ENCODE results near the gene KLHL36.

GRCh38 chr16:84605339-84605848 lies 42.9 kb upstream of the KLHL36 start:
- no peak for TF ChIP-seq GABPA (IDR thresholded peaks at IDR 0.05 in 1 of 2, conservative IDR thresholded peaks at IDR 0.05 in 1 of 2)
- TF ChIP-seq, protein P1, sequence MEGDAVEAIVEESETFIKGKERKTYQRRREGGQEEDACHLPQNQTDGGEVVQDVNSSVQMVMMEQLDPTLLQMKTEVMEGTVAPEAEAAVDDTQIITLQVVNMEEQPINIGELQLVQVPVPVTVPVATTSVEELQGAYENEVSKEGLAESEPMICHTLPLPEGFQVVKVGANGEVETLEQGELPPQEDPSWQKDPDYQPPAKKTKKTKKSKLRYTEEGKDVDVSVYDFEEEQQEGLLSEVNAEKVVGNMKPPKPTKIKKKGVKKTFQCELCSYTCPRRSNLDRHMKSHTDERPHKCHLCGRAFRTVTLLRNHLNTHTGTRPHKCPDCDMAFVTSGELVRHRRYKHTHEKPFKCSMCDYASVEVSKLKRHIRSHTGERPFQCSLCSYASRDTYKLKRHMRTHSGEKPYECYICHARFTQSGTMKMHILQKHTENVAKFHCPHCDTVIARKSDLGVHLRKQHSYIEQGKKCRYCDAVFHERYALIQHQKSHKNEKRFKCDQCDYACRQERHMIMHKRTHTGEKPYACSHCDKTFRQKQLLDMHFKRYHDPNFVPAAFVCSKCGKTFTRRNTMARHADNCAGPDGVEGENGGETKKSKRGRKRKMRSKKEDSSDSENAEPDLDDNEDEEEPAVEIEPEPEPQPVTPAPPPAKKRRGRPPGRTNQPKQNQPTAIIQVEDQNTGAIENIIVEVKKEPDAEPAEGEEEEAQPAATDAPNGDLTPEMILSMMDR (IDR thresholded peaks at IDR 0.05; ENCODE audit: low read depth, low read length, missing input control): no peak
- TF ChIP-seq, protein P2, sequence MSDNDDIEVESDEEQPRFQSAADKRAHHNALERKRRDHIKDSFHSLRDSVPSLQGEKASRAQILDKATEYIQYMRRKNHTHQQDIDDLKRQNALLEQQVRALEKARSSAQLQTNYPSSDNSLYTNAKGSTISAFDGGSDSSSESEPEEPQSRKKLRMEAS (IDR thresholded peaks at IDR 0.05): no peak
- no peak for TF ChIP-seq YY1 (IDR thresholded peaks at IDR 0.05)
- TF ChIP-seq TAF1 (conservative IDR thresholded peaks at IDR 0.05): no peak
- no peak for TF ChIP-seq FOXA1 (IDR thresholded peaks at IDR 0.05)
- no peak for TF ChIP-seq ATF3 (IDR thresholded peaks at IDR 0.05)
- TF ChIP-seq NR2F2 (IDR thresholded peaks at IDR 0.05): no peak
- TF ChIP-seq SP1 (IDR thresholded peaks at IDR 0.05): no peak
- TF ChIP-seq RAD21 (IDR thresholded peaks at IDR 0.05): no peak
- TF ChIP-seq RXRA (IDR thresholded peaks at IDR 0.05): no peak
- TF ChIP-seq, protein P3, sequence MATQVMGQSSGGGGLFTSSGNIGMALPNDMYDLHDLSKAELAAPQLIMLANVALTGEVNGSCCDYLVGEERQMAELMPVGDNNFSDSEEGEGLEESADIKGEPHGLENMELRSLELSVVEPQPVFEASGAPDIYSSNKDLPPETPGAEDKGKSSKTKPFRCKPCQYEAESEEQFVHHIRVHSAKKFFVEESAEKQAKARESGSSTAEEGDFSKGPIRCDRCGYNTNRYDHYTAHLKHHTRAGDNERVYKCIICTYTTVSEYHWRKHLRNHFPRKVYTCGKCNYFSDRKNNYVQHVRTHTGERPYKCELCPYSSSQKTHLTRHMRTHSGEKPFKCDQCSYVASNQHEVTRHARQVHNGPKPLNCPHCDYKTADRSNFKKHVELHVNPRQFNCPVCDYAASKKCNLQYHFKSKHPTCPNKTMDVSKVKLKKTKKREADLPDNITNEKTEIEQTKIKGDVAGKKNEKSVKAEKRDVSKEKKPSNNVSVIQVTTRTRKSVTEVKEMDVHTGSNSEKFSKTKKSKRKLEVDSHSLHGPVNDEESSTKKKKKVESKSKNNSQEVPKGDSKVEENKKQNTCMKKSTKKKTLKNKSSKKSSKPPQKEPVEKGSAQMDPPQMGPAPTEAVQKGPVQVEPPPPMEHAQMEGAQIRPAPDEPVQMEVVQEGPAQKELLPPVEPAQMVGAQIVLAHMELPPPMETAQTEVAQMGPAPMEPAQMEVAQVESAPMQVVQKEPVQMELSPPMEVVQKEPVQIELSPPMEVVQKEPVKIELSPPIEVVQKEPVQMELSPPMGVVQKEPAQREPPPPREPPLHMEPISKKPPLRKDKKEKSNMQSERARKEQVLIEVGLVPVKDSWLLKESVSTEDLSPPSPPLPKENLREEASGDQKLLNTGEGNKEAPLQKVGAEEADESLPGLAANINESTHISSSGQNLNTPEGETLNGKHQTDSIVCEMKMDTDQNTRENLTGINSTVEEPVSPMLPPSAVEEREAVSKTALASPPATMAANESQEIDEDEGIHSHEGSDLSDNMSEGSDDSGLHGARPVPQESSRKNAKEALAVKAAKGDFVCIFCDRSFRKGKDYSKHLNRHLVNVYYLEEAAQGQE (IDR thresholded peaks at IDR 0.05): no peak
- TF ChIP-seq HNF4G (IDR thresholded peaks at IDR 0.05): no peak
- TF ChIP-seq JUND (IDR thresholded peaks at IDR 0.05): no peak

Data from liver (tissue), 3 donors.